NCI-H345 treated with DMSO at 0.1 percent for 48 hours (cell line): ENCODE measurements around the gene ATP9B.
"Not testable (repeated sequence)": the region's sequence is repeated elsewhere in the genome, so short reads cannot be mapped to it uniquely, and the experiment has no call there.

Source experiments
- DNase-seq: peaks from one replicate; lab custom pipeline; 2025; ENCODE audit not compliant: unreplicated experiment; lab: John Stamatoyannopoulos, UW

ATP9B gene

GRCh38 chr18:79129120-79129519, 59.9 kb downstream of the ATP9B start:
- DNase-seq, result no peak

GRCh38 chr18:79133724-79134123, 64.5 kb downstream of the ATP9B start:
- no peak for DNase-seq

- no peak for DNase-seq
Observed at GRCh38 chr18:79135924-79136323, 66.7 kb downstream of the ATP9B start.

- DNase-seq, result no peak
Observed at GRCh38 chr18:79136742-79137141, 67.5 kb downstream of the ATP9B start.

- DNase-seq, result no peak
Observed at GRCh38 chr18:79139206-79139605, 70.0 kb downstream of the ATP9B start.

GRCh38 chr18:79147014-79147413, 77.8 kb downstream of the ATP9B start:
- no peak for DNase-seq

GRCh38 chr18:79151191-79151590, 82.0 kb downstream of the ATP9B start:
- DNase-seq, result no peak

- no peak for DNase-seq
Observed at GRCh38 chr18:79156327-79156726, 87.1 kb downstream of the ATP9B start.

- DNase-seq, result no peak
Observed at GRCh38 chr18:79164706-79165105, 95.5 kb downstream of the ATP9B start.

GRCh38 chr18:79166702-79167101, 97.5 kb downstream of the ATP9B start:
- DNase-seq, result no peak

- DNase-seq, result no peak
Observed at GRCh38 chr18:79167526-79168190, 98.5 kb downstream of the ATP9B start.

GRCh38 chr18:79169958-79170555, 100.9 kb downstream of the ATP9B start:
- no peak for DNase-seq

GRCh38 chr18:79172331-79172730, 103.1 kb downstream of the ATP9B start:
- DNase-seq, result not testable (repeated sequence)

- DNase-seq, result no peak
Observed at GRCh38 chr18:79173742-79174141, 104.5 kb downstream of the ATP9B start.

GRCh38 chr18:79178113-79178531, 108.9 kb downstream of the ATP9B start:
- DNase-seq, result no peak

- no peak for DNase-seq
Observed at GRCh38 chr18:79182047-79182713, 113.0 kb downstream of the ATP9B start.

- no peak for DNase-seq
Observed at GRCh38 chr18:79185648-79186047, 116.5 kb downstream of the ATP9B start.

- DNase-seq, result no peak
Observed at GRCh38 chr18:79186649-79187048, 117.5 kb downstream of the ATP9B start.

GRCh38 chr18:79187532-79188277, 118.5 kb downstream of the ATP9B start:
- no peak for DNase-seq

- no peak for DNase-seq
Observed at GRCh38 chr18:79191418-79191817, 122.2 kb downstream of the ATP9B start.

- DNase-seq, result no peak
Observed at GRCh38 chr18:79191956-79192355, 122.8 kb downstream of the ATP9B start.

- no peak for DNase-seq
Observed at GRCh38 chr18:79193826-79194225, 124.6 kb downstream of the ATP9B start.
